Midbrain (tissue), 1 donor: ENCODE data around the gene THNSL1.
A peak's percentile ranks its signal among the peaks of the same experiment; 100 is the strongest.
"Not testable (repeated sequence)": the region's sequence is repeated elsewhere in the genome, so short reads cannot be mapped to it uniquely, and the experiment has no call there.

Source experiments
- DNase-seq: peaks from one replicate; lab custom pipeline; 2025; lab: John Stamatoyannopoulos, UW

Gene THNSL1

DNA sequence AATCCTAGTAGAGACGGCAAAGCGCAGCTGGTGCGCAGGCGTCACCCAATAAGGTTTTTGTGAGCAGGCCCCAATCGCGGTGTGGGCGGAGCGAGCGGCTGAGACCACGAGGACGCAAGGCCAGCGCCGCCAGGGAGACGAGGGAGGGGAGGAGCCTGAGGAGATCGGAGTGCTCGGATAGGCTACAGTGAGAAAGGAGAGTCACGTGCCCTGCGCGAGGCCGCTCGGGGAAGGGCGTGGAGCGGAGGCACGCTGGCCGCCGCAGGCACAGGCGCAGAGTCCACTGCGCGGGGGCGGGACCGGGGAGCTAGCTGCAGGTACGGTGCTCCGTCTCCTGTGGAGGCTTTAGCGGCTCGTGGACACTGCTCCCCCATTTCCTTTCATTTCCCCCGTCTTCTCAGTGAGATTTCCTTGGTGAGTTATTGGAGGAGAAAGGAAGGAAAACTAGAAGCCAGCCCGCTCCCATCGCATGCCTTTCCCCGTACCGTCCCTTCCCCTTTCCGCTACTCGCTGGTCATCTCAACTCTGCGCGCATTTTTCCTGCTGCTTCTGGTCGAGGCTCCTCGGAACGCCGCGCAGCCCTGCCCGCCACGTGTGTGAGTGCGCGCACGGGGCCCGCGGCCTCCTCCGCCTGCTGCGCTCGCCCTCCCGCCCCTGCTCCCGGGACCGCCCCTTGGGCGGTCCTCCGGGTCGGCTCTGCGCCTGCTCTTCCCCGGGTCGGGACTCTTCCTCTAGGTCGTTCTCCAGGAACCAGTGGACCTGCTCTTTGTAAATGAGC is at the start of gene THNSL1:
TSS of gene THNSL1 (plus strand) at position 237 of the 778 bp plus-strand sequence. CDS start 6,612 bp downstream, outside the sequence.
- peak; percentile 98 for DNase-seq

- DNase-seq = no peak
Observed at GRCh38 chr10:24966962-24967481, 49.4 kb upstream of the THNSL1 start.

- DNase-seq = no peak
Observed at GRCh38 chr10:24968349-24968748, 48.1 kb upstream of the THNSL1 start.

DNA sequence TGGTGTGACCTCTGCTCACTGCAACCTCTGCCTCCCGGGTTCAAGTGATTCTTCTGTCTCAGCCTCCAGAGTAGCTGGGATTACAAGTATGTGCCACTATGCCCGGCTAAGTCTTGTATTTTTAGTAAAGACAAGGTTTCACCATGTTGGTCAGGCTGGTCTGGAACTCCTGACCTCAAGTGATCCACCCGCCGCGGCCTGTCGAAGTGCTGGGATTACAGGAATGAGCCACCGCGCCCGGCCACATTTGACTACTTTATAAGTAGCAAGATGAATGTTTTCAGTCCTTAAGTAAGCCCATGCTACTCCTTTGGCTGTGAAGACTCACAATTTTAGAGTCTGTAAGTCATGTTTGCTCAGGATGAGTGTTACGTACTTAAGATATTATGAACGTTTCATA is 47.5 kb upstream of the THNSL1 start:
- not testable (repeated sequence) for DNase-seq

DNA sequence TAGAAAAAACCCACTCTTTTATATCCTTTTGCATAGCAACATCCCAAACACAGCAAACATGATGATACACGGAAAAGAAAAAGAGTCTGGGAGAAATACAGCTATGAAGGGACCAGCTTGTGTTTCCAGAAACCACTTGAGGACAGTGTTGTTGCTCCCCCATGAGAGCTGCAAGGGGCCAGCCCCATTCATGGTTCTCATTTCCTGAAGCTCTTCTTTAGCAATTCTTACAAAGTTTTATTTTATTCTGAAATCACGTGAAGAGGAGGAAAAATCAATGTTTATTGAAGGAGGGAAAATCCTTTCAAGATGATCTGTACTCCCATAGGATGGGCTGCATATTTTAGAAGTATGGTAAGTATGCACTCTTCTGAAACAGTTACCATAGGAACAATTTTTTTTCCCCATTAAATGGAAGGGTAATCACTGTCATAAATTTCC is 46.6 kb upstream of the THNSL1 start:
- DNase-seq = no peak

- DNase-seq = no peak
Observed at GRCh38 chr10:24971374-24971773, 45.0 kb upstream of the THNSL1 start.

GRCh38 chr10:24973163-24973562 is 43.2 kb upstream of the THNSL1 start:
- no peak for DNase-seq

- no peak for DNase-seq
Observed at GRCh38 chr10:24974976-24975375, 41.4 kb upstream of the THNSL1 start.

GRCh38 chr10:24979685-24980084 is 36.7 kb upstream of the THNSL1 start:
- DNase-seq = no peak

DNA sequence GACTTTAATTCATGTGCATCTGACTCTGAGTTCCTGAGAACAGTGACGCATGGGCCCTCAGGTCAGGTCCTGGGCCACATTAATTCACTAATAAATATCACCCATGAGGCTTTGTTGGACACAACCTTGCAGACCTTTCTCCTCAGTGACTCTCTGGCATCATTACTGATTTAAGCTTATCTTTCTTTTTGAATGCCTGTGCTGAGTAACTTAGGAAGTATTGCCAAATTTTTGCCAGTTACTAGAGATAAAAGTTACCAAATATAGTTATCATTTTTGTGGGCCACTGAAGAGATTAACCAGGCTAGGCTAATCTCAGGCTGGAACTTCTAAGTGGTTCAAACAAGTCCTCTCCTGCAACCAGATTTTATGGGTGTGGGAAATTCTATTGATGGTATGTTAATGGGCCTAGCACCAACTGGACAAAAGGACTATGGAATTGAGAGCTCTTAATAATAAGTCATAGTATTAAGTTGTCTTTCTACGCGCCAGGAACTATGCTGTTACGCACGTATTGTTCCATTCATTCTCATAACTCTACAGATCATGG is 35.2 kb upstream of the THNSL1 start:
- no peak for DNase-seq

- DNase-seq = no peak
Observed at GRCh38 chr10:24982319-24983112, 33.9 kb upstream of the THNSL1 start.

- no peak for DNase-seq
Observed at GRCh38 chr10:24983130-24983529, 33.3 kb upstream of the THNSL1 start.

GRCh38 chr10:24983946-24984345 is 32.5 kb upstream of the THNSL1 start:
- DNase-seq = no peak

GRCh38 chr10:24984906-24985305 is 31.5 kb upstream of the THNSL1 start:
- no peak for DNase-seq

DNA sequence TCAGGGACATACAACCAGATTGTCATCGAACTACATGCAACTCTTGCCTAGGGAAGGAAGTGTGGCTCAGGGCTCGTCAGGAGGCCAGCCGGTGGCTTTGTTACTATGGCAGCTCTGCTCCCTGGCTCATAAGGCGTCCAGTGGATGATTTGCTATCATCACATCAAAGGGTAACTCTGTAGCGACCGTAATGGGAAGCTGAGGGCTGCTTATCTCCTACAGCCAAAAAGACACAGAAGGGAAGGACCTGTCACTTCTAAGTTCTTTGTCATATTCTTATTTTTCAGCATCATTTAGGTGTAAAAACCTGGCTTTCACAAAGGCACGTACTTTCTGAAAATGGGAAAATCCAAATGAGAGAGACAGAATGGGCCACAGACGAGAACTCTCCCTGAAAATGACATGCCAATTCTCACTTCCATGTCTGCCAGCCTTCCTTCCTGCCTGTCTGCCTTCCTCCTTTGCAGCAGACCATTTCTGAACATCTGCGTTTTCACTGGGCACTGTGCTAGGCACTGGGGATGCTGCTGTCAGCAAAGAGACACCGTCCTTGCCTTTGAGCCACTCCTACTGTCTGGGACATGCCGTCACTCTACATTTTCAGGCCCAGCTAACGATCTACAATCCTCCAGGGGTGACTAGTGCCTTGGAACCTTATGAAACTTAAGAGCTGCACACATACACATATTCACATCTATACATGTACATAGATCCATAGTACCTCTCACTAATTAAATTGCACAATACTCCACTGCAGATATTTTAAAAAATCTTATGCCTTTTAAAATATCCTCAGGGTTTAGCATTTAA is 27.4 kb upstream of the THNSL1 start:
- DNase-seq = no peak

DNA sequence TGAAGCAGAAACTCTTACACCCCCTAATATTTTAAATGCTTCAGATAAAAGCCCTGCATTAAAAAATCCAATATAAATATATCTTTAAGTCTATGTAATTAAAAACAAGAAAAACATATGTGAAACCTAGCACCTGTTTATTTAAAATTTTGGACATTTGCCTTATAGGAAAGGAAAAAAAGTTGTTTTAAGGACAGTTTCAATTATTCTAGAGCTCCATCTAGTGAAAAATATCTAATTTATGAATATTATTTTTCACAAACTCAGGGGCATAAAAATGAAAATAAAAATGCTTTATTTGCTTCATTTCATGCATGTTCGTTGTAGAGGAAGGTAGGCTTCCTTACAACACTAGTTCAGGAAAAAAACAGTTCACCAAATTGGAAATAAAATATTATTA is 26.5 kb upstream of the THNSL1 start:
- DNase-seq = no peak

DNA sequence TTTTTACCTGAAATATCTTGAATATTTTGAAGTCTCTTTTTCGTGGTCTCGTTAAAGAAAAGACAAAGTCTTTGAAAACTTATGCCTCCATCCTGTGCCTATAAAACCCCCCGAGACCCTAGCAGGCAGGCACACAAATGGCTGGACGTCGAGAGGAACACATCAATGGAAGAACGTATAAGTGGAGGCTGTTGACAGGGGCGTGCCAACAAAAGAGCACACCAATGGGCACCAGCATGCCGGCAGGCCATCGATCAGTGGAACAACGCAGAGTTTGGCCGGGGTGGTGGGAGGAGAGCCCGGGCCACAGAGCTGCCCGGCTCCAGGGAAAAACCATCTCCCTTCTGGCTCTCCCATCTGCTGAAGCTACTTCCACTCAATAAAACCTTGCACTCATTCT is 25.1 kb upstream of the THNSL1 start:
- no peak for DNase-seq

DNA sequence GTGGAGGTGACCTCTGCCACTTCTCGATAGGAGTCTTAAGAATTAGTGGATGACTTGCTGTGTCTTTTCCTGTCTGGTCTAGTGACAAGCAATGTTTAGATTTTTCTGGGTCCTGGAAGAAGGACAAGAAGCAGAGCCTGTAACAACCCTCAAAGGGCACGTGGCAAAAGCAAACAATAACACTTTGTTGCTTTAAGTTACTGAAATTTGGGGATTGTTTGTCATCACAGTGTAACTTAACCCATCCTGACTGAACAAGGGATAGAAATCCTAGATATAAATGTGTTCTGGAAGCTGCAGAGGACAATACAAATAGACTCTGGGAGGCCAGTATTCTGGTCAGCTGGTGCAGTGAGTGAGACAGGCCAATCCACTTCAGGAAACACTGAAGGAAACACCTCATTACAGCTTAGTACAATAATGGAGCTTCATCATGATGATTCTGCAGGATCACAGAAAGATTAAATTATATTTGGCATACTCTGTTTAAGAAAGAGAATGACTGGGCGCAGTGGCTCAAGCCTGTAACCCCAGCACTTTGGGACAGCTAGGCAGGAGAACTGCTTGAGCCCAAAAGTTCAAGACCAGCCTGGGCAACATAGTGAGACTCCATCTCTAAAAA is 23.8 kb upstream of the THNSL1 start:
- DNase-seq = no peak

GRCh38 chr10:24993237-24993958 is 23.0 kb upstream of the THNSL1 start:
- no peak for DNase-seq

DNA sequence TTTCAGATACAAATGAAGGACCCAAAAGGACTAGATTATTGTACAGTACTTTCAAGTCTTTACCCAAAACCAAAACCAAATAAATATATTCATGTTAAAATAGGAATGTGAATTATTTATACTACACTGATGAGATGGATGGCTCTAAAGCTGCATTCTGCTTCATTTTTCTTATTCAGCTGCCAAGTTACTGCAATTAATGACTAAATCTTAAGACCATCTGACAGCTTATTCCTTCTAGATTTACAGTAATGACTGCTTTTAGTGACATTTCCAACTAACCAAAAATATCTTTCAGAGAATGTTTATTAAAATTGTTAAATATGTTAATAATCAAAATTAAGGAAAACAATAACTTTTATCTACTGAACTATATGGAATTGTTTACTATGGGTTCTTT is 21.3 kb upstream of the THNSL1 start:
- no peak for DNase-seq

- no peak for DNase-seq
Observed at GRCh38 chr10:24998044-24998443, 18.4 kb upstream of the THNSL1 start.
